Measurements from ENCODE around the gene HSDL1. TPM values are rescaled to one million over a fixed set of nuclear protein-coding genes. Genes with fewer than 3 reads are reported as not detected.
A peak's percentile ranks its signal among the peaks of the same experiment; 100 is the strongest.

Gene HSDL1
- total and polyA plus RNA-seq, 4 donors: 12.6 to 41.3 (median 16.7) TPM

DNA sequence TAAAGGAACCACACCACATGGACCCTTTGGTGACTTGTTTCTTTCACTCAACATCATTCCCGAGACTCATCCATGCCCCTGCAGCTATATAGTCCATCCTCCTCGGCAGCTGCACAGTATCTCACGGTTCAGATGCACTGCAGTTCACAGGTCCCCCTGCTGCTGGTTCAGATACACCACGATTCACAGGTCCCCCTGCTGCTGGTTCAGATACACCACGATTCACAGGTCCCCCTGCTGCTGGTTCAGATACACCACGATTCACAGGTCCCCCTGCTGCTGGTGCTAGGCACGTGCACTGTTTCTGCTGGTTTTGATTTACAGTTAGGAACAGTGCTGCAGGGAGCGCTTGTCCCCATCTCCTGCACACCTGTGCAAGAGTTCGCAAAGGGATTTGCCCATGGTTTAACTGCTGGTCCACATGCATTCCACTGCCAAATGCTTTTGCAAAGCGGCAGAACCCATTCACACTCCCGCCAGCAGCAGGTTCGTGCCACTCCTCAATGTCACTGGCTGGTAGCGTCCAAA lies 3.8 kb downstream of the HSDL1 start:
- WGBS, 2 donors: 73 to 84% methylated on average over 13 of the region's 13 CpGs
- no peak overlapping the region for H3K27ac ChIP-seq (ENCODE audit: low read depth in 1 of 2, low read length in 1 of 2)
- H3K36me3 ChIP-seq (ENCODE audit: control insufficient read depth in 4 of 4, insufficient read depth in 4 of 4, low read length in 4 of 4): no peaks in the 10 kb centered on the region
- H3K9me3 ChIP-seq (ENCODE audit: control insufficient read depth in 4 of 4, insufficient read depth in 3 of 4, low read length in 3 of 4): no peaks in the 10 kb centered on the region
- H3K4me3 ChIP-seq: no peak overlapping the region
- H3K4me1 ChIP-seq (ENCODE audit: control insufficient read depth in 5 of 5, insufficient read depth in 5 of 5, low read length in 5 of 5): peaks cover 0 to 25% (median 8%) of the 10 kb centered on the region in 5 donors
- ATAC-seq (ENCODE audit: insufficient read depth, low FRiP score): no peak
- no peak overlapping the region for H3K9ac ChIP-seq (ENCODE audit: insufficient read depth in 1 of 2, low read length in 2 of 2)
- no peaks in the 10 kb centered on the region for H3K27me3 ChIP-seq (ENCODE audit: control insufficient read depth in 3 of 3, insufficient read depth in 3 of 3, low read length in 2 of 3)
- no peak for DNase-seq
- TF ChIP-seq, protein P1, sequence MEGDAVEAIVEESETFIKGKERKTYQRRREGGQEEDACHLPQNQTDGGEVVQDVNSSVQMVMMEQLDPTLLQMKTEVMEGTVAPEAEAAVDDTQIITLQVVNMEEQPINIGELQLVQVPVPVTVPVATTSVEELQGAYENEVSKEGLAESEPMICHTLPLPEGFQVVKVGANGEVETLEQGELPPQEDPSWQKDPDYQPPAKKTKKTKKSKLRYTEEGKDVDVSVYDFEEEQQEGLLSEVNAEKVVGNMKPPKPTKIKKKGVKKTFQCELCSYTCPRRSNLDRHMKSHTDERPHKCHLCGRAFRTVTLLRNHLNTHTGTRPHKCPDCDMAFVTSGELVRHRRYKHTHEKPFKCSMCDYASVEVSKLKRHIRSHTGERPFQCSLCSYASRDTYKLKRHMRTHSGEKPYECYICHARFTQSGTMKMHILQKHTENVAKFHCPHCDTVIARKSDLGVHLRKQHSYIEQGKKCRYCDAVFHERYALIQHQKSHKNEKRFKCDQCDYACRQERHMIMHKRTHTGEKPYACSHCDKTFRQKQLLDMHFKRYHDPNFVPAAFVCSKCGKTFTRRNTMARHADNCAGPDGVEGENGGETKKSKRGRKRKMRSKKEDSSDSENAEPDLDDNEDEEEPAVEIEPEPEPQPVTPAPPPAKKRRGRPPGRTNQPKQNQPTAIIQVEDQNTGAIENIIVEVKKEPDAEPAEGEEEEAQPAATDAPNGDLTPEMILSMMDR (IDR thresholded peaks at IDR 0.05; ENCODE audit: control extremely low read depth, extremely low read depth): no peak

DNA sequence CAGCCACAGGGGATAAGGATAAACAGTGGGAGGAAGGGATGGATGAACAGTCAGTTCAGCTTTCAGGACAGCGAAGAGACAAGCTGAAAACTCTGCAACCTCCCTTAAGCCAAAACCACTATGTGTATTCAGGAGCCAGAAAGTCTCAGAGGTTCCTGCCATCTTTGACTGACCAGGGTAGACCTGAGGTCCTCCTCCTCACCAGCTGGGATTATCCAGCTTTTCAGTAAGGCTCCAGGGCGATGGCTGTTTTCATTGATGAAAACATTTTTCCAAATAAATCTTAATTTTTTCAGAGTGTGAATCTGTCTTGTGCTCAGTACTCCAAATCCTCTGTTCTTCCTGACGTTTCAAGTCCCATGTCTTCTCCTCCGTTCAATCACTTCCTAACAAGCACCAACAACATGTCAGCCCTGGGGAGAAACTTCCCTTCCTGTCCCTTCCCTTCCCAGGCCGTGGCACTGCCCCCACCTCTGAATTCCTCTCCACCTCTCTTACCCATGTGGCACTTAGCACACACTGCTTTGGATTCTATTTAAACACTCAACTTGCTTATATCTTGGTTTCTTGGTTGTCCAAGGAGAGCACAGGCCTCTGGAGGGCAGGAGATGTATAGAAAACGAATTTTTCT lies 5.2 kb downstream of the HSDL1 start:
- H3K4me1 ChIP-seq (ENCODE audit: control insufficient read depth in 5 of 5, insufficient read depth in 5 of 5, low read length in 5 of 5): peaks cover 0 to 25% (median 6%) of the 10 kb centered on the region in 5 donors
- WGBS, 2 donors: 72 to 76% methylated on average over 6 of the region's 6 CpGs
- TF ChIP-seq, protein P1 (IDR thresholded peaks at IDR 0.05; ENCODE audit: control extremely low read depth, extremely low read depth): no peak
- ATAC-seq (ENCODE audit: insufficient read depth, low FRiP score): no peak
- no peaks in the 10 kb centered on the region for H3K27me3 ChIP-seq (ENCODE audit: control insufficient read depth in 3 of 3, insufficient read depth in 3 of 3, low read length in 2 of 3)
- no peaks in the 10 kb centered on the region for H3K9me3 ChIP-seq (ENCODE audit: control insufficient read depth in 4 of 4, insufficient read depth in 3 of 4, low read length in 3 of 4)
- peak overlapping the region in 1 of 2 donors; percentile 64 for H3K9ac ChIP-seq (ENCODE audit: insufficient read depth in 1 of 2, low read length in 2 of 2)
- H3K27ac ChIP-seq (ENCODE audit: low read depth in 1 of 2, low read length in 1 of 2): peak overlapping the region in 1 of 2 donors; percentile 15
- H3K4me3 ChIP-seq: no peak overlapping the region
- DNase-seq: no peak
- no peaks in the 10 kb centered on the region for H3K36me3 ChIP-seq (ENCODE audit: control insufficient read depth in 4 of 4, insufficient read depth in 4 of 4, low read length in 4 of 4)

DNA sequence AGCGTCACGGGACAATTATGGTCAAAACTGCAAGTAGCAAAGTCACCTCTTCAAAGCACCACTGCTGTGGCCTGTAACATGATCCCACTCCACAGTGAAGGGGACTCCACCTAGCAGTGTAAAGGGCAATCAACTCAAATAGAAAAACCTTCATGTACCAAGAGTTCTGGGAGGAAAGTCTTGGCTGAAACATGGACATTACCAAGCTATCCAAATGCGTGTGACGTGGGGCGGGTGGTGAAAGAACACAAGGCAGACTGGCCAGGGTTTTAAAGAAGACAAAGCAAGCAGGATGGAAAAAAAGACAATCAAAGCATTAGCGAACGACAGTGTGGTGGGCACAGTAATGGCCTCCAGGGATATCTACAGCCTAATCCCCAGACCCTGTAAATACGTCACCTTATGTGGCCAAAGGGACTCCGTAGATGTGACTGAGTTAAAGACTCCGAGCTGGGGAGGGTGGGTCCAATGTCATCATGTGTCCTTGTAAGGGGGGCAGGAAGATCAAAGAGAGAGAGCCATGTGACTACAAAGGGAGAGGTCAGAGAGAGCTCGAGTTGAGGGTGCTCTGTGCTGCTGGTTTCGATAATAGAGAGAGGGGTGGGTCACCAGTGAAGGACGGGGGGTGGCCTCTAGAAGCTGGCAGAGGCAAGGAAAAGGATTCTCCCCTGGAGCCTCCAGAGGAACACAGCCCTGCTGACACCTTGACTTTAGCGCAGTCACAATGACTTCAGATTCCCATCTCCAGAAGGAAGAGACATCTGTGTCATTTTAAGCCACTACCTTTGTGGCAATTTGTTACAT lies 6.0 kb downstream of the HSDL1 start:
- DNase-seq (peak; percentile 64 to 84 (median 71)), ATAC-seq (ENCODE audit: insufficient read depth, low FRiP score) (peak; percentile 80)
- Histone ChIP-seq H3K4me3 (no peak overlapping the region), H3K9ac (ENCODE audit: insufficient read depth in 1 of 2, low read length in 2 of 2) (peak overlapping the region in 1 of 2 donors; percentile 64), H3K4me1 (ENCODE audit: control insufficient read depth in 5 of 5, insufficient read depth in 5 of 5, low read length in 5 of 5) (peaks cover 0 to 25% (median 6%) of the 10 kb centered on the region in 5 donors), H3K9me3 (ENCODE audit: control insufficient read depth in 4 of 4, insufficient read depth in 3 of 4, low read length in 3 of 4) (no peaks in the 10 kb centered on the region), H3K27ac (ENCODE audit: low read depth in 1 of 2, low read length in 1 of 2) (peak overlapping the region; percentile 15 to 60), H3K36me3 (ENCODE audit: control insufficient read depth in 4 of 4, insufficient read depth in 4 of 4, low read length in 4 of 4) (no peaks in the 10 kb centered on the region), H3K27me3 (ENCODE audit: control insufficient read depth in 3 of 3, insufficient read depth in 3 of 3, low read length in 2 of 3) (no peaks in the 10 kb centered on the region)
- 63 to 82% methylated on average over 14 of the region's 14 CpGs for WGBS, 2 donors
- TF ChIP-seq, protein P1 (IDR thresholded peaks at IDR 0.05; ENCODE audit: control extremely low read depth, extremely low read depth): no peak

Measured in lung (tissue), 12 donors.